OCI-LY7 (cell line): ENCODE data around the gene ANKS1B. TPM values are rescaled to one million over a fixed set of nuclear protein-coding genes. Genes with fewer than 3 reads are reported as not detected.

Source experiments
- BruUV-seq: library from RNA; stranded (reverse); fragments of 400-500 nt; replicated peaks from 2 replicates; lab custom pipeline; 2021; lab: Mats Ljungman, UMichigan
- CTCF ChIA-PET: fragments of 300-600 bp; sonication (Branson Sonifier 250); formaldehyde crosslinking; loops from one replicate; lab custom pipeline; 2022; ENCODE audit warnings: antibody characterized with exemption; ENCODE audit not compliant: unreplicated experiment; lab: Charles Lee
- POLR2A ChIA-PET: fragments of 300-600 bp; sonication (Branson Sonifier 250); formaldehyde crosslinking; loops from one replicate; lab custom pipeline; 2022; ENCODE audit warnings: antibody characterized with exemption; lab: Charles Lee
- DNase-seq: peaks from one replicate; pipeline ENCODE4 v3.0.0-alpha.2; 2015; ENCODE audit warnings: low spot score
- H2AFZ ChIP-seq: fragments of 200-600 bp; sonication (generic), shearing (Covaris generic); 2 replicates; pipeline ENCODE4 v1.6.1; 2014; ENCODE audit warnings: mild to moderate bottlenecking, antibody characterized with exemption, low read length, moderate library complexity
- H3K27ac ChIP-seq: fragments of 200-600 bp; sonication (generic); 2 replicates; pipeline ENCODE4 v1.5.1; 2014; ENCODE audit warnings: mixed run types, low read depth, mild to moderate bottlenecking, moderate library complexity, low read length, inconsistent platforms; ENCODE audit not compliant: poor library complexity, severe bottlenecking
- H3K36me3 ChIP-seq: fragments of 200-600 bp; sonication (generic); 2 replicates; pipeline ENCODE4 v1.6.1; 2014; ENCODE audit warnings: mild to moderate bottlenecking, antibody characterized with exemption, low read length, moderate library complexity, mixed read lengths; ENCODE audit not compliant: insufficient read depth
- H3K4me1 ChIP-seq: fragments of 200-600 bp; sonication (generic); 2 replicates; pipeline ENCODE4 v1.5.1; 2014; ENCODE audit warnings: mild to moderate bottlenecking, low read length; ENCODE audit not compliant: insufficient read depth, poor library complexity, severe bottlenecking
- H3K4me2 ChIP-seq: fragments of 200-600 bp; sonication (generic); 2 replicates; pipeline ENCODE4 v1.6.1; 2014; ENCODE audit warnings: mild to moderate bottlenecking, low read length
- H3K4me3 ChIP-seq: fragments of 200-600 bp; sonication (generic); 2 replicates; pipeline ENCODE4 v1.5.1; 2014; ENCODE audit warnings: mild to moderate bottlenecking, low read depth, low read length; ENCODE audit not compliant: poor library complexity, severe bottlenecking
- H3K79me2 ChIP-seq: fragments of 200-600 bp; sonication (generic); 2 replicates; pipeline ENCODE4 v1.6.1; 2016; ENCODE audit warnings: low read depth, mild to moderate bottlenecking, low read length, moderate library complexity, mixed read lengths; ENCODE audit not compliant: insufficient read depth
- H3K9me2 ChIP-seq: fragments of 200-600 bp; sonication (generic); 2 replicates; pipeline ENCODE4 v1.6.1; 2016; ENCODE audit warnings: mild to moderate bottlenecking, low read length, mixed read lengths; ENCODE audit not compliant: insufficient read depth
- H3K9me3 ChIP-seq: fragments of 200-600 bp; sonication (generic); 2 replicates; pipeline ENCODE4 v1.6.1; 2014; ENCODE audit warnings: mild to moderate bottlenecking, mixed run types, low read length, mixed read lengths
- H4K20me1 ChIP-seq: fragments of 200-600 bp; sonication (generic); 2 replicates; pipeline ENCODE4 v1.6.1; 2014; ENCODE audit warnings: mild to moderate bottlenecking, antibody characterized with exemption, low read length, moderate library complexity, mixed read lengths; ENCODE audit not compliant: insufficient read depth
- CTCF ChIP-seq: fragments of 200-600 bp; sonication (generic); conservative IDR thresholded peaks from 2 replicates; pipeline ENCODE4 v1.5.1; 2014; ENCODE audit warnings: mild to moderate bottlenecking, antibody characterized with exemption, low read length, moderate library complexity, mixed read lengths
- EZH2phosphoT487 ChIP-seq: fragments of 200-600 bp; sonication (generic); IDR thresholded peaks from 2 replicates; pipeline ENCODE4 v1.6.1; 2018; ENCODE audit warnings: low read depth, borderline replicate concordance, mild to moderate bottlenecking, mixed run types, antibody characterized with exemption, low read length, moderate library complexity, mixed read lengths
- intact Hi-C: fragments of 100-400 bp; cut with micrococcal nuclease; formaldehyde crosslinking; loops from one replicate; pipeline ENCODE4 v1.10.0; 2022; ENCODE audit not compliant: unreplicated experiment
- total RNA-seq, 2 experiments: library from RNA; depleted of rRNA in 1 of 2; stranded (reverse); fragments of >200 nt in 1 of 2; shearing (Covaris generic) in 1 of 2; gene quantifications; 2 replicates each; pipeline ENCODE4 v1.2.3, GENCODE V29; 2014 to 2022

The ANKS1B gene
- total RNA-seq, 2 experiments from 2014 or later, result 2.9 to 6.0 TPM

GRCh38 chr12:99479149-99479548 is 505.6 kb downstream of the ANKS1B start:
- TF ChIP-seq CTCF (no peak), EZH2phosphoT487 (no peak)
- no TSS peak for BruUV-seq
- CTCF ChIA-PET, result no interaction called here

GRCh38 chr12:99476956-99477355 is 507.8 kb downstream of the ANKS1B start:
- Histone ChIP-seq H3K9me2 (no peaks in the 10 kb centered on the region), H3K4me3 (no peak overlapping the region), H3K27ac (no peak overlapping the region), H3K4me2 (no peak overlapping the region), H2AFZ (peak overlapping the region; percentile 20; the same call in 1 of the 2 replicates), H3K4me1 (no peaks in the 10 kb centered on the region), H3K9me3 (peaks cover 38% of the 10 kb centered on the region), H4K20me1 (no peaks in the 10 kb centered on the region), H3K79me2 (no peaks in the 10 kb centered on the region), H3K36me3 (no peaks in the 10 kb centered on the region; the same call in 1 of the 2 replicates)
- intact Hi-C loops, result no loop called here
- TF ChIP-seq CTCF, result no peak
- no peak for TF ChIP-seq EZH2phosphoT487
- BruUV-seq, result no TSS peak
- ChIA-PET CTCF (no interaction called here), POLR2A (interaction anchor here (0.6 to 1.7 kb wide), 4 partner anchors 13 to 752 kb away, joined by 3 to 5 read pairs (median 4); no protein-coding TSS in a partner anchor)
- DNase-seq, result no peak

More at GRCh38 chr12:99479149-99479548, 505.6 kb downstream of the ANKS1B start:
- no peaks in the 10 kb centered on the region for H3K4me1 ChIP-seq
- peaks cover 46% of the 10 kb centered on the region for H3K9me3 ChIP-seq
- intact Hi-C loops, result no loop called here
- H3K4me3 ChIP-seq, result no peak overlapping the region
- H3K27ac ChIP-seq, result no peak overlapping the region
- no peaks in the 10 kb centered on the region; the same call in 1 of the 2 replicates for H3K36me3 ChIP-seq
- no peaks in the 10 kb centered on the region for H3K9me2 ChIP-seq
- H3K79me2 ChIP-seq, result no peaks in the 10 kb centered on the region
- DNase-seq, result no peak
- no peak overlapping the region for H2AFZ ChIP-seq
- POLR2A ChIA-PET, result interaction anchor here (1.2 to 3.7 kb wide), 3 partner anchors 9 to 126 kb away, joined by 3 to 26 read pairs (median 7); no protein-coding TSS in a partner anchor
- H4K20me1 ChIP-seq, result no peaks in the 10 kb centered on the region
- no peak overlapping the region for H3K4me2 ChIP-seq

- POLR2A ChIA-PET, result interaction anchor here (0.6 to 1.2 kb wide), 2 partner anchors 39 to 67 kb away, joined by 3 read pairs; no protein-coding TSS in a partner anchor
- Histone ChIP-seq H4K20me1 (no peaks in the 10 kb centered on the region), H3K36me3 (peaks cover 6% of the 10 kb centered on the region; the same call in 1 of the 2 replicates), H3K4me3 (no peak overlapping the region), H3K9me3 (peaks cover 33% of the 10 kb centered on the region), H3K79me2 (no peaks in the 10 kb centered on the region), H3K4me2 (no peak overlapping the region), H3K27ac (no peak overlapping the region), H2AFZ (peak overlapping the region; percentile 75; the same call in 1 of the 2 replicates), H3K4me1 (peaks cover 12% of the 10 kb centered on the region), H3K9me2 (no peaks in the 10 kb centered on the region)
- no peak for TF ChIP-seq CTCF
- TF ChIP-seq EZH2phosphoT487, result no peak
- no peak for DNase-seq
- intact Hi-C loops, result no loop called here
- BruUV-seq, result no TSS peak
- CTCF ChIA-PET, result no interaction called here
Observed at GRCh38 chr12:99455350-99456035, 529.2 kb downstream of the ANKS1B start.
